Upper lobe of right lung (tissue), 1 donor: Measurements from ENCODE around the gene GINS1. TPM values are rescaled to one million over a fixed set of nuclear protein-coding genes. Genes with fewer than 3 reads are reported as not detected.

Experiments used
- ATAC-seq: fragments of 200-7000 bp; cut with Tn5 transposase; one replicate; pipeline ENCODE4 v1.9.1; 2020; ENCODE audit warnings: mild to moderate bottlenecking, moderate library complexity
- DNase-seq: peaks from one replicate; pipeline ENCODE4 v3.0.0-alpha.2; 2020
- H3K27ac ChIP-seq: fragments of 200-600 bp; one replicate; pipeline ENCODE4 v1.8.0; 2022
- H3K27me3 ChIP-seq: fragments of 200-600 bp; one replicate; pipeline ENCODE4 v1.8.0; 2022; ENCODE audit warnings: mild to moderate bottlenecking
- H3K36me3 ChIP-seq: fragments of 200-600 bp; one replicate; pipeline ENCODE4 v1.8.0; 2022
- H3K4me1 ChIP-seq: fragments of 200-600 bp; one replicate; pipeline ENCODE4 v1.8.0; 2022
- H3K4me3 ChIP-seq: fragments of 200-600 bp; one replicate; pipeline ENCODE4 v1.8.0; 2022; ENCODE audit warnings: mild to moderate bottlenecking
- H3K9me3 ChIP-seq: fragments of 200-600 bp; one replicate; pipeline ENCODE4 v1.8.0; 2022
- CTCF ChIP-seq: fragments of 200-600 bp; IDR thresholded peaks from one replicate; pipeline ENCODE4 v1.8.0; 2022; ENCODE audit warnings: antibody characterized with exemption
- intact Hi-C: fragments of 100-400 bp; cut with DNase I; formaldehyde crosslinking; loops from one replicate; pipeline ENCODE4 v1.11.0; 2022
- total RNA-seq: library from RNA; stranded (reverse); fragmentation: NEBNext Ultra II Directional; extraction: Animal tissue kit (Norgen Biotek cat#: 25700); gene quantifications from one replicate; pipeline ENCODE4 v1.2.1, GENCODE V29; 2021
- donor health status: DM: no; HTN: yes; CAD: no; lungs with severe emphysema.

The GINS1 gene
- total RNA-seq, 1 donor from 2014 or later = 0.55 TPM

- intact Hi-C loops = no loop called here
- no peaks in the 10 kb centered on the region for H3K27me3 ChIP-seq
Measured at GRCh38 chr20:25422032-25422431, 14.6 kb downstream of the GINS1 start.

GRCh38 chr20:25424536-25424935 is 17.1 kb downstream of the GINS1 start:
- H3K27me3 ChIP-seq = no peaks in the 10 kb centered on the region
- H3K36me3 ChIP-seq = no peaks in the 10 kb centered on the region
- no peak for TF ChIP-seq CTCF
- no peak overlapping the region for H3K4me3 ChIP-seq
- DNase-seq (no peak), ATAC-seq (no peak)
- intact Hi-C loops = no loop called here
- no peaks in the 10 kb centered on the region for H3K9me3 ChIP-seq
- H3K4me1 ChIP-seq = no peaks in the 10 kb centered on the region
- H3K27ac ChIP-seq = no peak overlapping the region

More at GRCh38 chr20:25422032-25422431, 14.6 kb downstream of the GINS1 start:
- ATAC-seq (no peak), DNase-seq (no peak)
- no peak for TF ChIP-seq CTCF
- Histone ChIP-seq H3K4me1 (no peaks in the 10 kb centered on the region), H3K27ac (no peak overlapping the region), H3K4me3 (no peak overlapping the region), H3K9me3 (no peaks in the 10 kb centered on the region), H3K36me3 (no peaks in the 10 kb centered on the region)

GRCh38 chr20:25437153-25437581 is 29.7 kb downstream of the GINS1 start:
- TF ChIP-seq CTCF = no peak
- Histone ChIP-seq H3K36me3 (no peaks in the 10 kb centered on the region), H3K4me1 (no peaks in the 10 kb centered on the region), H3K27me3 (no peaks in the 10 kb centered on the region), H3K9me3 (no peaks in the 10 kb centered on the region), H3K4me3 (no peak overlapping the region), H3K27ac (no peak overlapping the region)
- DNase-seq (no peak), ATAC-seq (peak; percentile 65)
- intact Hi-C loops = no loop called here

- DNase-seq (no peak), ATAC-seq (no peak)
- Histone ChIP-seq H3K27ac (no peak overlapping the region), H3K36me3 (no peaks in the 10 kb centered on the region), H3K9me3 (no peaks in the 10 kb centered on the region), H3K27me3 (no peaks in the 10 kb centered on the region), H3K4me1 (no peaks in the 10 kb centered on the region), H3K4me3 (no peak overlapping the region)
- intact Hi-C loops = no loop called here
- TF ChIP-seq CTCF = no peak
Measured at GRCh38 chr20:25439328-25439727, 31.9 kb downstream of the GINS1 start.

GRCh38 chr20:25444556-25444955 is 37.1 kb downstream of the GINS1 start:
- ATAC-seq = no peak
- H3K9me3 ChIP-seq = no peaks in the 10 kb centered on the region
- intact Hi-C loops = no loop called here
- no peaks in the 10 kb centered on the region for H3K27me3 ChIP-seq
- TF ChIP-seq CTCF = no peak
- H3K4me1 ChIP-seq = no peaks in the 10 kb centered on the region
- no peak for DNase-seq
- no peak overlapping the region for H3K27ac ChIP-seq
- H3K4me3 ChIP-seq = no peak overlapping the region
- H3K36me3 ChIP-seq = no peaks in the 10 kb centered on the region

GRCh38 chr20:25447671-25448070 is 40.2 kb downstream of the GINS1 start:
- TF ChIP-seq CTCF = no peak
- DNase-seq = no peak

More at GRCh38 chr20:25447671-25448070, 40.2 kb downstream of the GINS1 start:
- no peak for ATAC-seq
- intact Hi-C loops = no loop called here
- Histone ChIP-seq H3K9me3 (no peaks in the 10 kb centered on the region), H3K27ac (no peak overlapping the region), H3K4me3 (no peak overlapping the region), H3K4me1 (no peaks in the 10 kb centered on the region), H3K27me3 (no peaks in the 10 kb centered on the region), H3K36me3 (no peaks in the 10 kb centered on the region)
